GM12878 (cell line): Measurements from ENCODE around the gene IL4. TPM values are rescaled to one million over a fixed set of nuclear protein-coding genes. Genes with fewer than 3 reads are reported as not detected.

ENCODE experiments used
- ATAC-seq: fragments of 200-7000 bp; cut with Tn5 transposase; 3 replicates; pipeline ENCODE4 v1.9.1; 2020; ENCODE audit warnings: mild to moderate bottlenecking, moderate library complexity
- BruUV-seq: library from RNA; stranded (reverse); fragments of 400-500 nt; replicated peaks from 2 replicates; lab custom pipeline; 2021; lab: Mats Ljungman, UMichigan
- CTCF ChIA-PET: fragments of 300-600 bp; sonication (Branson Sonifier 250); formaldehyde crosslinking; extraction: SDS; loops from one replicate; lab custom pipeline; 2021; ENCODE audit warnings: inconsistent platforms; lab: Yijun Ruan, JAX
- POLR2A ChIA-PET: fragments of 350-600 bp; formaldehyde crosslinking; extraction: SDS; loops from one replicate; lab custom pipeline; 2021; ENCODE audit warnings: inconsistent platforms; lab: Charles Lee
- RAD21 ChIA-PET: fragments of 300-600 bp; sonication (Branson Sonifier 250); formaldehyde crosslinking; loops from one replicate; lab custom pipeline; 2023; ENCODE audit warnings: antibody characterized with exemption; ENCODE audit not compliant: unreplicated experiment; lab: Charles Lee
- SMC1A ChIA-PET: fragments of 300-600 bp; sonication (Branson Sonifier 250); formaldehyde crosslinking; loops from one replicate; lab custom pipeline; 2023; ENCODE audit not compliant: unreplicated experiment, uncharacterized antibody; lab: Charles Lee
- DNase-seq: peaks from one replicate; pipeline ENCODE4 v3.0.0-alpha.2; 2011; ENCODE audit warnings: low read depth, low spot score
- FAIRE-seq: peaks from 3 replicates; lab custom pipeline; 2011; peaks lifted over from hg19 to GRCh38; lab: Jason Lieb, UNC
- H2AFZ ChIP-seq: 2 replicates; pipeline ENCODE4 v1.6.0; 2011; ENCODE audit warnings: low read depth, low read length, control low read depth; ENCODE audit not compliant: control insufficient read depth
- H3K27ac ChIP-seq: 2 replicates; pipeline ENCODE4 v1.5.1; 2011; ENCODE audit warnings: control low read depth; ENCODE audit not compliant: control insufficient read depth, insufficient read depth
- H3K27me3 ChIP-seq, 2 experiments: replicated peaks in 1 of 2; 2 replicates each; pipeline versions ENCODE4 v1.6.0 to v1.6.1; 2011; ENCODE audit warnings: low read length in 1 of 2; ENCODE audit not compliant: control insufficient read depth in 2 of 2, insufficient read depth in 2 of 2
- H3K36me3 ChIP-seq, 2 experiments: 2 replicates each; pipeline ENCODE4 v1.5.1; 2011; ENCODE audit warnings: low read length in 1 of 2; ENCODE audit not compliant: control insufficient read depth in 2 of 2, insufficient read depth in 2 of 2
- H3K4me1 ChIP-seq: 2 replicates; pipeline ENCODE4 v1.6.1; 2011; ENCODE audit warnings: mild to moderate bottlenecking, low read length, moderate library complexity, mixed read lengths; ENCODE audit not compliant: control insufficient read depth, insufficient read depth
- H3K4me2 ChIP-seq: 2 replicates; pipeline ENCODE4 v1.6.0; 2011; ENCODE audit warnings: control low read depth; ENCODE audit not compliant: control insufficient read depth, insufficient read depth
- H3K4me3 ChIP-seq: fragments of 200-600 bp; sonication (generic); 2 replicates; pipeline ENCODE4 v1.5.1; 2016
- H3K79me2 ChIP-seq: 2 replicates; pipeline ENCODE4 v1.6.0; 2011; ENCODE audit warnings: low read length; ENCODE audit not compliant: control insufficient read depth, insufficient read depth
- H3K9ac ChIP-seq: 2 replicates; pipeline ENCODE4 v1.8.0; 2011; ENCODE audit warnings: low read length, control low read depth, mixed read lengths; ENCODE audit not compliant: control insufficient read depth, insufficient read depth
- H3K9me3 ChIP-seq: replicated peaks from 3 replicates; pipeline ENCODE4 v1.5.1; 2011; ENCODE audit warnings: mild to moderate bottlenecking, low read length; ENCODE audit not compliant: control insufficient read depth, insufficient read depth
- H4K20me1 ChIP-seq: 2 replicates; pipeline ENCODE4 v1.6.0; 2011; ENCODE audit not compliant: control insufficient read depth, insufficient read depth
- EED ChIP-seq: sonication (generic); IDR thresholded peaks from 2 replicates; pipeline ENCODE4 v1.6.1; 2016; ENCODE audit warnings: antibody characterized with exemption, low read depth
- EP300 ChIP-seq, 2 experiments: fragments of 150-350 bp in 1 of 2; IDR thresholded peaks; 2 replicates each; pipeline ENCODE4 v1.6.1; 2011 to 2012; ENCODE audit warnings: low read depth in 2 of 2, low read length in 2 of 2, borderline replicate concordance in 1 of 2, improper control_type of control experiment in 1 of 2, inconsistent platforms in 1 of 2; ENCODE audit not compliant: control insufficient read depth in 1 of 2
- IKZF1 ChIP-seq: fragments of 450-650 bp; conservative IDR thresholded peaks from 2 replicates; pipeline ENCODE4 v1.6.1; 2017; ENCODE audit warnings: antibody characterized with exemption, mild to moderate bottlenecking
- IKZF2 ChIP-seq, 2 experiments: fragments of 450-650 bp; IDR thresholded peaks; 2 replicates each; pipeline ENCODE4 v1.6.1; 2017; ENCODE audit warnings: mild to moderate bottlenecking in 2 of 2, moderate library complexity in 2 of 2
- JUNB ChIP-seq: IDR thresholded peaks from 2 replicates; pipeline ENCODE4 v1.6.1; 2016; ENCODE audit warnings: antibody characterized with exemption, mild to moderate bottlenecking
- MTA2 ChIP-seq: fragments of 450-650 bp; IDR thresholded peaks from 2 replicates; pipeline ENCODE4 v1.6.1; 2016; ENCODE audit warnings: low read depth, mild to moderate bottlenecking, moderate library complexity
- NR2F1 ChIP-seq: fragments of 450-650 bp; conservative IDR thresholded peaks from 2 replicates; pipeline ENCODE4 v1.6.1; 2017; ENCODE audit warnings: mild to moderate bottlenecking
- RAD21 ChIP-seq: IDR thresholded peaks from 2 replicates; pipeline ENCODE4 v1.6.1; 2011; ENCODE audit warnings: mild to moderate bottlenecking, low read depth, low read length, moderate library complexity; ENCODE audit not compliant: insufficient read depth
- RBBP5 ChIP-seq: fragments of 200-600 bp; sonication (generic); conservative IDR thresholded peaks from 2 replicates; pipeline ENCODE4 v1.6.1; 2016
- SIN3A ChIP-seq: IDR thresholded peaks from 2 replicates; pipeline ENCODE4 v1.6.1; 2012; ENCODE audit warnings: low read depth, low read length, improper control_type of control experiment
- SKIL ChIP-seq: fragments of 450-650 bp; IDR thresholded peaks from 2 replicates; pipeline ENCODE4 v1.6.1; 2017; ENCODE audit warnings: mild to moderate bottlenecking, low read depth, inconsistent platforms; ENCODE audit not compliant: poor library complexity, severe bottlenecking
- ZBTB33 ChIP-seq: fragments of 450-650 bp; IDR thresholded peaks from 2 replicates; pipeline ENCODE4 v1.6.1; 2017; ENCODE audit warnings: mild to moderate bottlenecking
- ZNF687 ChIP-seq: fragments of 450-650 bp; IDR thresholded peaks from 2 replicates; pipeline ENCODE4 v1.6.1; 2017; ENCODE audit warnings: mild to moderate bottlenecking, moderate library complexity
- WGBS: methylation state at CpG from one replicate; pipeline ENCODE4 v1.1.6; 2016; ENCODE audit warnings: low lambda C conversion rate; ENCODE audit not compliant: insufficient replicate concordance, insufficient coverage; ENCODE audit errors: missing lambda C conversion rate; 5-methylcytosine and 5-hydroxymethylcytosine counted together
- in situ Hi-C: fragments of 300-500 bp; cut with MboI; formaldehyde crosslinking; loops from 9 replicates; pipeline ENCODE4 v1.14.3; 2018; ENCODE audit warnings: mixed read lengths
- intact Hi-C: fragments of 100-400 bp; cut with micrococcal nuclease; formaldehyde crosslinking; loops from one replicate; pipeline ENCODE4 v1.14.2; 2022; ENCODE audit not compliant: unreplicated experiment
- polyA plus RNA-seq, 11 experiments: library from polyadenylated mRNA; depleted of rRNA in 4 of 11; unstranded in 6 of 11; stranded (reverse) in 5 of 11; fragments of >200 nt; fragmentation: Nextera tagmentation in 4 of 11; fragmentation: Illumina TruSeq in 1 of 11; extraction: Ambion mirVana in 4 of 11; extraction: Trizol in 1 of 11; gene quantifications; 1 replicate in 1 of 11; 2 replicates in 10 of 11; pipeline versions ENCODE4 v1.2.1 to v1.2.3, GENCODE V29; 2011 to 2016; ENCODE audit warnings: inconsistent platforms in 2 of 11, missing spikeins in 2 of 11, low read depth in 1 of 11
- total RNA-seq, 4 experiments: library from RNA; depleted of rRNA in 3 of 4; stranded (reverse); fragments of >200 nt in 3 of 4; fragmentation: Illumina TruSeq in 1 of 4; extraction: Trizol in 1 of 4; gene quantifications; 2 replicates each; pipeline versions ENCODE4 v1.2.1 to v1.2.3, GENCODE V29; 2013 to 2021

IL4 gene
- total and polyA plus RNA-seq, 10 of the 15 experiments (the other 5 are each of a cell fraction or from before 2014, with no cell fraction given): 0.20 to 0.80 (median 0.50) TPM; not detected in 7

GRCh38 chr5:132659598-132660493, 13.9 kb upstream of the IL4 start:
- DNase-seq: no peak
- no peak for ATAC-seq
- POLR2A ChIA-PET: interaction anchor here (0.6 to 10.8 kb wide), 13 partner anchors 11 to 246 kb away, joined by 3 to 118 read pairs (median 4); partner anchors contain the start of genes IL4 and KIF3A
- RAD21 ChIA-PET: interaction anchor here (0.6 to 9.2 kb wide), 17 partner anchors 15 to 446 kb away, joined by 3 to 148 read pairs (median 6); partner anchors contain the start of genes CCNI2, IL4 and SOWAHA
- CTCF ChIA-PET: interaction anchor here (0.9 to 7.0 kb wide), 11 partner anchors 15 to 273 kb away, joined by 3 to 58 read pairs (median 7); partner anchors contain the start of genes IL4 and KIF3A
- peak overlapping the region; percentile 45; the same call in 1 of the 2 replicates for H3K4me2 ChIP-seq
- no peaks in the 10 kb centered on the region for H3K27me3 ChIP-seq
- peak overlapping the region; percentile 50 for H2AFZ ChIP-seq
- H3K9ac ChIP-seq: peak overlapping the region; percentile 42
- no TSS peak for BruUV-seq
- FAIRE-seq: peak; percentile 57
- H3K4me3 ChIP-seq: no peak overlapping the region
- no peaks in the 10 kb centered on the region for H3K9me3 ChIP-seq
- no peaks in the 10 kb centered on the region for H4K20me1 ChIP-seq
- SMC1A ChIA-PET: interaction anchor here (0.6 to 12.1 kb wide), 15 partner anchors 15 to 225 kb away, joined by 3 to 156 read pairs (median 5); partner anchors contain the start of genes IL4 and KIF3A
- H3K4me1 ChIP-seq: peaks cover 74% of the 10 kb centered on the region
- H3K36me3 ChIP-seq: no peaks in the 10 kb centered on the region
- in situ Hi-C loops (no loop called here), intact Hi-C loops (loop anchor here (2.0 to 5.0 kb wide), 7 partner anchors 19 to 238 kb away; partner anchors contain the start of genes GDF9 and UQCRQ)
- H3K79me2 ChIP-seq: no peaks in the 10 kb centered on the region
- WGBS: 75% methylated on average over 23 of the region's 23 CpGs
- peak overlapping the region; percentile 96 for H3K27ac ChIP-seq
- TF ChIP-seq IKZF1 (peak; percentile 85), EP300 (IDR thresholded peaks at IDR 0.05; ENCODE audit: borderline replicate concordance in 1 of 2, control insufficient read depth in 1 of 2, low read depth in 2 of 2, low read length in 2 of 2) (no peak), ZBTB33 (0 out of 2 replicates have a peak, but pooled peaks have one; percentile 17), RBBP5 (no peak), RAD21 (no peak), SIN3A (no peak), SKIL (peak; percentile 20), NR2F1 (peak; percentile 60; the same call in 1 of the 2 replicates), MTA2 (0 out of 2 replicates have a peak, but pooled peaks have one; percentile 20), JUNB (peak; percentile 25; the same call in 1 of the 2 replicates), IKZF2 (IDR thresholded peaks at IDR 0.05) (peak; percentile 68 to 70), ZNF687 (peak; percentile 76), EED (peak; percentile 69)
